OCI-LY7 (cell line): Measurements from ENCODE around the gene ETS2. TPM values are rescaled to one million over a fixed set of nuclear protein-coding genes. Genes with fewer than 3 reads are reported as not detected.

Experiments used
- BruUV-seq: library from RNA; stranded (reverse); fragments of 400-500 nt; replicated peaks from 2 replicates; lab custom pipeline; 2021; lab: Mats Ljungman, UMichigan
- CTCF ChIA-PET: fragments of 300-600 bp; sonication (Branson Sonifier 250); formaldehyde crosslinking; loops from one replicate; lab custom pipeline; 2022; ENCODE audit warnings: antibody characterized with exemption; ENCODE audit not compliant: unreplicated experiment; lab: Charles Lee
- POLR2A ChIA-PET: fragments of 300-600 bp; sonication (Branson Sonifier 250); formaldehyde crosslinking; loops from one replicate; lab custom pipeline; 2022; ENCODE audit warnings: antibody characterized with exemption; lab: Charles Lee
- DNase-seq: peaks from one replicate; pipeline ENCODE4 v3.0.0-alpha.2; 2015; ENCODE audit warnings: low spot score
- H2AFZ ChIP-seq: fragments of 200-600 bp; sonication (generic), shearing (Covaris generic); 2 replicates; pipeline ENCODE4 v1.6.1; 2014; ENCODE audit warnings: mild to moderate bottlenecking, antibody characterized with exemption, low read length, moderate library complexity
- H3K27ac ChIP-seq: fragments of 200-600 bp; sonication (generic); 2 replicates; pipeline ENCODE4 v1.5.1; 2014; ENCODE audit warnings: mixed run types, low read depth, mild to moderate bottlenecking, moderate library complexity, low read length, inconsistent platforms; ENCODE audit not compliant: poor library complexity, severe bottlenecking
- H3K36me3 ChIP-seq: fragments of 200-600 bp; sonication (generic); 2 replicates; pipeline ENCODE4 v1.6.1; 2014; ENCODE audit warnings: mild to moderate bottlenecking, antibody characterized with exemption, low read length, moderate library complexity, mixed read lengths; ENCODE audit not compliant: insufficient read depth
- H3K4me1 ChIP-seq: fragments of 200-600 bp; sonication (generic); 2 replicates; pipeline ENCODE4 v1.5.1; 2014; ENCODE audit warnings: mild to moderate bottlenecking, low read length; ENCODE audit not compliant: insufficient read depth, poor library complexity, severe bottlenecking
- H3K4me2 ChIP-seq: fragments of 200-600 bp; sonication (generic); 2 replicates; pipeline ENCODE4 v1.6.1; 2014; ENCODE audit warnings: mild to moderate bottlenecking, low read length
- H3K4me3 ChIP-seq: fragments of 200-600 bp; sonication (generic); 2 replicates; pipeline ENCODE4 v1.5.1; 2014; ENCODE audit warnings: mild to moderate bottlenecking, low read depth, low read length; ENCODE audit not compliant: poor library complexity, severe bottlenecking
- H3K79me2 ChIP-seq: fragments of 200-600 bp; sonication (generic); 2 replicates; pipeline ENCODE4 v1.6.1; 2016; ENCODE audit warnings: low read depth, mild to moderate bottlenecking, low read length, moderate library complexity, mixed read lengths; ENCODE audit not compliant: insufficient read depth
- H3K9me2 ChIP-seq: fragments of 200-600 bp; sonication (generic); 2 replicates; pipeline ENCODE4 v1.6.1; 2016; ENCODE audit warnings: mild to moderate bottlenecking, low read length, mixed read lengths; ENCODE audit not compliant: insufficient read depth
- H3K9me3 ChIP-seq: fragments of 200-600 bp; sonication (generic); 2 replicates; pipeline ENCODE4 v1.6.1; 2014; ENCODE audit warnings: mild to moderate bottlenecking, mixed run types, low read length, mixed read lengths
- H4K20me1 ChIP-seq: fragments of 200-600 bp; sonication (generic); 2 replicates; pipeline ENCODE4 v1.6.1; 2014; ENCODE audit warnings: mild to moderate bottlenecking, antibody characterized with exemption, low read length, moderate library complexity, mixed read lengths; ENCODE audit not compliant: insufficient read depth
- CTCF ChIP-seq: fragments of 200-600 bp; sonication (generic); conservative IDR thresholded peaks from 2 replicates; pipeline ENCODE4 v1.5.1; 2014; ENCODE audit warnings: mild to moderate bottlenecking, antibody characterized with exemption, low read length, moderate library complexity, mixed read lengths
- EZH2phosphoT487 ChIP-seq: fragments of 200-600 bp; sonication (generic); IDR thresholded peaks from 2 replicates; pipeline ENCODE4 v1.6.1; 2018; ENCODE audit warnings: low read depth, borderline replicate concordance, mild to moderate bottlenecking, mixed run types, antibody characterized with exemption, low read length, moderate library complexity, mixed read lengths
- intact Hi-C: fragments of 100-400 bp; cut with micrococcal nuclease; formaldehyde crosslinking; loops from one replicate; pipeline ENCODE4 v1.10.0; 2022; ENCODE audit not compliant: unreplicated experiment
- total RNA-seq, 2 experiments: library from RNA; depleted of rRNA in 1 of 2; stranded (reverse); fragments of >200 nt in 1 of 2; shearing (Covaris generic) in 1 of 2; gene quantifications; 2 replicates each; pipeline ENCODE4 v1.2.3, GENCODE V29; 2014 to 2022

Gene ETS2
- total RNA-seq, 2 experiments from 2014 or later = 9.8 to 24.1 TPM

GRCh38 chr21:38772646-38773045 is 33.1 kb upstream of the ETS2 start:
- Histone ChIP-seq H3K4me3 (no peak overlapping the region), H3K79me2 (no peaks in the 10 kb centered on the region), H3K27ac (no peak overlapping the region), H3K36me3 (no peaks in the 10 kb centered on the region), H2AFZ (no peak overlapping the region), H4K20me1 (no peaks in the 10 kb centered on the region), H3K4me1 (peaks cover 16% of the 10 kb centered on the region), H3K4me2 (no peak overlapping the region), H3K9me2 (no peaks in the 10 kb centered on the region), H3K9me3 (no peaks in the 10 kb centered on the region)
- DNase-seq = no peak
- BruUV-seq = no TSS peak
- ChIA-PET CTCF (no interaction called here), POLR2A (interaction anchor here (0.5 kb wide), 1 partner anchor 35 kb away, joined by 4 read pairs; no protein-coding TSS in a partner anchor)
- intact Hi-C loops = no loop called here
- TF ChIP-seq CTCF = no peak
- no peak for TF ChIP-seq EZH2phosphoT487

- ChIA-PET POLR2A (interaction anchor here (0.5 kb wide), 1 partner anchor 34 kb away, joined by 4 read pairs; no protein-coding TSS in a partner anchor), CTCF (no interaction called here)
Measured at GRCh38 chr21:38773099-38774061, 32.3 kb upstream of the ETS2 start.

More at GRCh38 chr21:38773099-38774061, 32.3 kb upstream of the ETS2 start:
- Histone ChIP-seq H3K9me2 (no peaks in the 10 kb centered on the region), H2AFZ (no peak overlapping the region), H3K36me3 (no peaks in the 10 kb centered on the region), H3K27ac (no peak overlapping the region), H4K20me1 (no peaks in the 10 kb centered on the region), H3K9me3 (no peaks in the 10 kb centered on the region), H3K4me2 (no peak overlapping the region), H3K79me2 (no peaks in the 10 kb centered on the region), H3K4me1 (peaks cover 8% of the 10 kb centered on the region), H3K4me3 (no peak overlapping the region)
- BruUV-seq = no TSS peak
- no peak for DNase-seq
- TF ChIP-seq CTCF = no peak
- TF ChIP-seq EZH2phosphoT487 = no peak
- intact Hi-C loops = no loop called here
